MM.1S (cell line): ENCODE data around the gene SCAP.
"Not testable (repeated sequence)": the region's sequence is repeated elsewhere in the genome, so short reads cannot be mapped to it uniquely, and the experiment has no call there.

Experiments used
- DNase-seq: peaks from one replicate; pipeline ENCODE4 v3.0.0-alpha.2; 2015
- H2AFZ ChIP-seq: fragments of 300-600 bp; sonication (generic); 2 replicates; pipeline ENCODE4 v1.6.0; 2016; ENCODE audit warnings: antibody characterized with exemption, low read length
- H3F3A ChIP-seq: fragments of 300-600 bp; sonication (generic); 2 replicates; pipeline ENCODE4 v1.6.1; 2016; ENCODE audit warnings: mild to moderate bottlenecking, antibody characterized with exemption, low read length, moderate library complexity, mixed read lengths; ENCODE audit not compliant: insufficient read depth
- H3K27ac ChIP-seq: fragments of 300-600 bp; sonication (generic); 2 replicates; pipeline ENCODE4 v1.5.1; 2016; ENCODE audit warnings: mild to moderate bottlenecking, low read length
- H3K27me3 ChIP-seq: fragments of 300-600 bp; sonication (generic); replicated peaks from 2 replicates; pipeline ENCODE4 v1.6.0; 2016; ENCODE audit warnings: low read length; ENCODE audit not compliant: insufficient read depth
- H3K36me3 ChIP-seq: fragments of 300-600 bp; sonication (generic); replicated peaks from 2 replicates; pipeline ENCODE4 v1.6.1; 2016; ENCODE audit warnings: mild to moderate bottlenecking, low read length, mixed read lengths; ENCODE audit not compliant: insufficient read depth
- H3K4me1 ChIP-seq: fragments of 300-600 bp; sonication (generic); 2 replicates; pipeline ENCODE4 v1.6.1; 2016; ENCODE audit warnings: low read length, mixed read lengths
- H3K4me2 ChIP-seq: fragments of 300-600 bp; sonication (generic); 2 replicates; pipeline ENCODE4 v1.6.0; 2016; ENCODE audit warnings: low read depth, low read length
- H3K4me3 ChIP-seq: fragments of 300-600 bp; sonication (generic); 2 replicates; pipeline ENCODE4 v1.5.1; 2016; ENCODE audit warnings: low read length, mixed read lengths
- H3K79me2 ChIP-seq: fragments of 300-600 bp; sonication (generic); 2 replicates; pipeline ENCODE4 v1.6.1; 2016; ENCODE audit warnings: mixed run types, low read length, mixed read lengths
- H3K9ac ChIP-seq: fragments of 300-600 bp; sonication (generic); 2 replicates; pipeline ENCODE4 v1.6.1; 2016; ENCODE audit warnings: low read length, mixed read lengths
- H3K9me2 ChIP-seq: fragments of 300-600 bp; sonication (generic); replicated peaks from 2 replicates; pipeline ENCODE4 v1.6.1; 2016; ENCODE audit warnings: mild to moderate bottlenecking, low read length, mixed read lengths; ENCODE audit not compliant: insufficient read depth
- H3K9me3 ChIP-seq: fragments of 300-600 bp; sonication (generic); replicated peaks from 2 replicates; pipeline ENCODE4 v1.6.1; 2016; ENCODE audit warnings: mild to moderate bottlenecking, low read length, mixed read lengths; ENCODE audit not compliant: insufficient read depth
- H4K20me1 ChIP-seq: fragments of 300-600 bp; sonication (generic); 2 replicates; pipeline ENCODE4 v1.6.1; 2016; ENCODE audit warnings: mild to moderate bottlenecking, low read length, moderate library complexity, mixed read lengths; ENCODE audit not compliant: insufficient read depth
- EZH2 ChIP-seq: fragments of 300-600 bp; sonication (generic); optimal IDR thresholded peaks from 2 replicates; pipeline ENCODE3; 2017; ENCODE audit warnings: low read depth, mild to moderate bottlenecking, antibody characterized with exemption, low read length, mixed read lengths
- EZH2phosphoT487 ChIP-seq: fragments of 300-600 bp; sonication (generic); IDR thresholded peaks from 2 replicates; pipeline ENCODE4 v1.6.1; 2018; ENCODE audit warnings: antibody characterized with exemption, low read length
- TF ChIP-seq, protein P1 (sequence below): fragments of 300-600 bp; sonication (generic); IDR thresholded peaks from 2 replicates; pipeline ENCODE4 v1.5.1; 2016; ENCODE audit warnings: antibody characterized with exemption, low read length, mixed read lengths

SCAP gene

DNA sequence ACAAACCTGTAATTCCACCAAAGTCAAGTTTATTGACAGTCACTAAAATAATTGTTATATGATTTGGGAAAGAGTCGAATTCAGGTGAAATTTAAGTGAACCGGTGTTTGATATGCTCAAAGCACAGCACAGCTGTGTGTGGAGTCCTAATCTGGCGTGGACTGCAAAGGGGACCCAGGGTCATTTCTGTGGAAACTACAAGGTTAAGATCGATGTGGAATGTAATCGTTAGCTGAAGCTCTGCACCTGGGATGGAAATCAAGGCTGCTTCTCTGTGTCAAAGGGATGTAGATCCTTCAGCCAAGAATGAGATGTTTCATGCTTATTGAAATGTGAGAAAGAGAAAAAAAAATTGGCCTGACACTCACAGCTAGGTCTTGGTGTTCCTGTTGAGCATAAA lies 39.4 kb upstream of the SCAP start:
- H3K9me2 ChIP-seq: no peaks in the 10 kb centered on the region
- H3K9me3 ChIP-seq: no peaks in the 10 kb centered on the region
- no peak for DNase-seq
- H3K36me3 ChIP-seq: peaks cover 5% of the 10 kb centered on the region; the same call in 1 of the 2 replicates
- no peak overlapping the region for H3K4me2 ChIP-seq
- H3K9ac ChIP-seq: no peak overlapping the region
- no peaks in the 10 kb centered on the region for H3K4me1 ChIP-seq
- H3K27me3 ChIP-seq: 0 out of 2 replicates have a peak, but pooled peaks cover 3% of the 10 kb centered on the region
- peaks cover 29% of the 10 kb centered on the region for H3K79me2 ChIP-seq
- H2AFZ ChIP-seq: no peak overlapping the region
- H3K27ac ChIP-seq: no peak overlapping the region
- no peaks in the 10 kb centered on the region for H4K20me1 ChIP-seq
- no peak for TF ChIP-seq EZH2
- no peak for TF ChIP-seq EZH2phosphoT487
- TF ChIP-seq, protein P1, sequence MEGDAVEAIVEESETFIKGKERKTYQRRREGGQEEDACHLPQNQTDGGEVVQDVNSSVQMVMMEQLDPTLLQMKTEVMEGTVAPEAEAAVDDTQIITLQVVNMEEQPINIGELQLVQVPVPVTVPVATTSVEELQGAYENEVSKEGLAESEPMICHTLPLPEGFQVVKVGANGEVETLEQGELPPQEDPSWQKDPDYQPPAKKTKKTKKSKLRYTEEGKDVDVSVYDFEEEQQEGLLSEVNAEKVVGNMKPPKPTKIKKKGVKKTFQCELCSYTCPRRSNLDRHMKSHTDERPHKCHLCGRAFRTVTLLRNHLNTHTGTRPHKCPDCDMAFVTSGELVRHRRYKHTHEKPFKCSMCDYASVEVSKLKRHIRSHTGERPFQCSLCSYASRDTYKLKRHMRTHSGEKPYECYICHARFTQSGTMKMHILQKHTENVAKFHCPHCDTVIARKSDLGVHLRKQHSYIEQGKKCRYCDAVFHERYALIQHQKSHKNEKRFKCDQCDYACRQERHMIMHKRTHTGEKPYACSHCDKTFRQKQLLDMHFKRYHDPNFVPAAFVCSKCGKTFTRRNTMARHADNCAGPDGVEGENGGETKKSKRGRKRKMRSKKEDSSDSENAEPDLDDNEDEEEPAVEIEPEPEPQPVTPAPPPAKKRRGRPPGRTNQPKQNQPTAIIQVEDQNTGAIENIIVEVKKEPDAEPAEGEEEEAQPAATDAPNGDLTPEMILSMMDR: no peak
- H3K4me3 ChIP-seq: no peak overlapping the region
- peaks cover 4% of the 10 kb centered on the region; the same call in 1 of the 2 replicates for H3F3A ChIP-seq

- 0 out of 2 replicates have a peak, but pooled peaks cover 3% of the 10 kb centered on the region for H3K27me3 ChIP-seq
- peak within 1 kb of the TSS; percentile 90 for H3K4me3 ChIP-seq
- H3K36me3 ChIP-seq: peaks cover 8% of the 10 kb centered on the region; the same call in 1 of the 2 replicates
- peak within 1 kb of the TSS; percentile 80 for H2AFZ ChIP-seq
- H3K4me2 ChIP-seq: peak within 1 kb of the TSS; percentile 90
- DNase-seq: peak; percentile 97
- H3K9me2 ChIP-seq: no peaks in the 10 kb centered on the region
- H3K79me2 ChIP-seq: peaks cover 31% of the 10 kb centered on the region
- no peaks in the 10 kb centered on the region for H4K20me1 ChIP-seq
- no peak for TF ChIP-seq EZH2phosphoT487
- TF ChIP-seq EZH2: no peak
- TF ChIP-seq, protein P1: peak; percentile 65
- H3K27ac ChIP-seq: peak within 1 kb of the TSS; percentile 84
- H3K9me3 ChIP-seq: no peaks in the 10 kb centered on the region
- peaks cover 4% of the 10 kb centered on the region; the same call in 1 of the 2 replicates for H3F3A ChIP-seq
- H3K9ac ChIP-seq: peak within 1 kb of the TSS; percentile 83
- no peaks in the 10 kb centered on the region for H3K4me1 ChIP-seq
Observed at GRCh38 chr3:47513125-47513929, 37.6 kb upstream of the SCAP start, which contains the start of gene ELP6. ELP6 (minus strand) TSS chr3:47513712; CDS start chr3:47513590, 122 bp downstream.

DNA sequence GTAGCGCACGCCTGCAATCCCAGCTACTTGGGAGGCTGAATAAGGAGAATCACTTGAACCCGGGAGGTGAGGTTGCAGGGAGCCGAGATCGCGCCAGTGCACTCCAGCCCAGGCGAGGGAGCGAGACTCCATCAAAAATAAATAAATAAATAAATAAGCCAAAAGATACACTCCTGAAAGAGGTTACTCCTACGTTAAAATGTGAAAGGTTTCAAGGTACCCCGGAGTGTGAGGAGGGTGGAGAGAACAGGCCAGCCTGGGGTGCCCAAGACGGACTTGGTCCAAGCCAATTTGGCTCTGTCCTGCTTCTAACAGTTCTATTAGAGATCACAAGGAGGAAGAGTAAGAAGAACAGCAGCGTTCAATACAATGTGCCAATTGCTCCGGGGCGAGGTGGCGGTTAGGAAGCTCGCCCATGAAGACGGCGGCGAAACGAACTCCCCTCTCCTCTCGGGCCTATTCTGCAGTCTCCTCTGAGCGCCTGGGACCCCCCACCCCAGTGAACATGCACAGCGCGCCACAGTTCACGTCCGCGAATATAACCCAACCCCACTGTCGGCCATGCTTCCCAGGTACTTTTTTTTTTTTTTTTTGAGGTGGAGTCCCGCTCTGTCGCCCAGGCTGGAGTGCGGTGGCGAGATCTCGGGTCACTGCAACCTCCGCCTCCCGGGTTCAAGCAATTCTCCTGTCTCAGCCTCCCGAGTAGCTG lies 36.8 kb upstream of the SCAP start:
- 0 out of 2 replicates have a peak, but pooled peaks cover 3% of the 10 kb centered on the region for H3K27me3 ChIP-seq
- no peaks in the 10 kb centered on the region for H3K4me1 ChIP-seq
- peak; percentile 19 for DNase-seq
- H3F3A ChIP-seq: peaks cover 4% of the 10 kb centered on the region; the same call in 1 of the 2 replicates
- H3K9ac ChIP-seq: peak overlapping the region; percentile 83
- H3K4me2 ChIP-seq: peak overlapping the region; percentile 90
- TF ChIP-seq, protein P1: no peak
- TF ChIP-seq EZH2 (no peak), EZH2phosphoT487 (no peak)
- H4K20me1 ChIP-seq: no peaks in the 10 kb centered on the region
- no peaks in the 10 kb centered on the region for H3K9me3 ChIP-seq
- H3K36me3 ChIP-seq: peaks cover 8% of the 10 kb centered on the region; the same call in 1 of the 2 replicates
- no peaks in the 10 kb centered on the region for H3K9me2 ChIP-seq
- H2AFZ ChIP-seq: peak overlapping the region; percentile 80
- H3K79me2 ChIP-seq: peaks cover 31% of the 10 kb centered on the region
- H3K27ac ChIP-seq: peak overlapping the region; percentile 84; the same call in 1 of the 2 replicates
- peak overlapping the region; percentile 90 for H3K4me3 ChIP-seq

DNA sequence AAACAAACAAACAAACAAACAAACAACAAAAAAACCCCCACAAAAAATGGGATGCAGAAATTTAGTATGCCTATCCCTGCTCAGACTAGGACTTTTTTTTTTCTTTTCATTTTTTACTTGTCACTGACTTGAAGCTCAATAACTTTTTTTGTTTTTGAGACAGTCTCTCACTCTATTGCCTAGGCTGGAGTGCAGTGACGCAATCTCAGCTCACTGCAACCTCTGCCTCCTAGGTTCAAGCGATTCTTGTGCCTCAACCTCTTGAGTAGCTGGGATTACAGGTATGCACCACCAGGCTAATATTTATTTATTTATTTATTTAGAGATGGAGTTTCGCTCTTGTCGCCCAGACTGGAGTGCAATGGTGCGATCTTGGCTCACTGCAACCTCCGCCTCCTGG lies 29.5 kb upstream of the SCAP start:
- not testable (repeated sequence) for H4K20me1 ChIP-seq, H2AFZ ChIP-seq, H3K9me2 ChIP-seq, H3K79me2 ChIP-seq, H3K27ac ChIP-seq, H3K4me1 ChIP-seq, H3K27me3 ChIP-seq, H3K4me3 ChIP-seq, H3F3A ChIP-seq, H3K36me3 ChIP-seq, H3K9ac ChIP-seq, H3K4me2 ChIP-seq, DNase-seq, H3K9me3 ChIP-seq
